ENCODE measurements around the gene TMEM244. TPM values are rescaled to one million over a fixed set of nuclear protein-coding genes. Genes with fewer than 3 reads are reported as not detected.
A peak's percentile ranks its signal among the peaks of the same experiment; 100 is the strongest.

The TMEM244 gene
- total and polyA plus RNA-seq, 9 of the 15 experiments (the other 6 are each of a cell fraction or from before 2014, with no cell fraction given): not detected

DNA sequence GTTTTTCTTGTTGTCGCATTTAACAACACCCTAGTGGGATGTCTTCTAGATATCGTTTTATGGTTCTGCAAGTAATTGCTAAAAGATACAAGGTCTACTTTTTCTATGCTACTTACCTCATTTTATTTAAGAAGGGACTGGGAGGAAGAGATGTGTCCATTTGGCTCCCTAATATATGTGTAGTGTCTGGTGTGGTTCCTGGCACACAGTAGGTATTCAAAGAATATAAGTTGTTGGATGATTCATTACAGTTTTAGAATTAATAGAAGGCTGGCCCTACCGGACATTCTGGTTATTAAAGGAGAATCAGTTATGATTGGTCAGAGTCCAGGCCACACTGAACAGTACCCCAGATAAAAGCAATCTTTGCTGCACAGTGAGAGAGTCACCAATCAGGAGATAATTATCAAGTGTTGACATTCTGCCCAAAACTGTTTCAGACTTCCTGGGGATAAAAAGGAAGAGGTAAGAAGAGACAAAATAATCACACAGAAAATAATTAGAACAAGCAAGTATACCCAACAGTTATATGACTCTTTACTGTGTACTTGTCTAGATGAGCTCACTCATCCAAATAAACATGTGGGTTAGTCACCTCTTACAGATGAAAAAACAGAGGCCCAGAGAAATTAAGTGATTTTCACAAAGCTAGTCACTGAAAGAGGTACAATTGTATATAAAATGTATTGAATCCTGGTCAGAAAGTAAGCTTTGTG is 7.0 kb downstream of the TMEM244 start (continued):
- no peak for TF ChIP-seq TFAP4 (CRISPR knock-in tag; IDR thresholded peaks at IDR 0.05; ENCODE audit: borderline replicate concordance)
- TF ChIP-seq, protein P1, sequence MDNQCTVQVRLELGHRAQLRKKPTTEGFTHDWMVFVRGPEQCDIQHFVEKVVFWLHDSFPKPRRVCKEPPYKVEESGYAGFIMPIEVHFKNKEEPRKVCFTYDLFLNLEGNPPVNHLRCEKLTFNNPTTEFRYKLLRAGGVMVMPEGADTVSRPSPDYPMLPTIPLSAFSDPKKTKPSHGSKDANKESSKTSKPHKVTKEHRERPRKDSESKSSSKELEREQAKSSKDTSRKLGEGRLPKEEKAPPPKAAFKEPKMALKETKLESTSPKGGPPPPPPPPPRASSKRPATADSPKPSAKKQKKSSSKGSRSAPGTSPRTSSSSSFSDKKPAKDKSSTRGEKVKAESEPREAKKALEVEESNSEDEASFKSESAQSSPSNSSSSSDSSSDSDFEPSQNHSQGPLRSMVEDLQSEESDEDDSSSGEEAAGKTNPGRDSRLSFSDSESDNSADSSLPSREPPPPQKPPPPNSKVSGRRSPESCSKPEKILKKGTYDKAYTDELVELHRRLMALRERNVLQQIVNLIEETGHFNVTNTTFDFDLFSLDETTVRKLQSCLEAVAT (IDR thresholded peaks at IDR 0.05): no peak
- no peak for TF ChIP-seq FUS (optimal IDR thresholded peaks at IDR 0.05; ENCODE audit: low read depth, low read length)
- TF ChIP-seq ZNF583 (CRISPR knock-in tag; IDR thresholded peaks at IDR 0.05): no peak
- TF ChIP-seq EP400 (IDR thresholded peaks at IDR 0.05): no peak
- TF ChIP-seq SMAD4 (CRISPR knock-in tag; conservative IDR thresholded peaks at IDR 0.05): 0 out of 2 replicates have a peak, but pooled peaks have one; percentile 20
- no peak for TF ChIP-seq ZFX (CRISPR knock-in tag; IDR thresholded peaks at IDR 0.05)
- TF ChIP-seq JUNB (CRISPR knock-in tag; conservative IDR thresholded peaks at IDR 0.05): no peak
- TF ChIP-seq CHD1 (IDR thresholded peaks at IDR 0.05; ENCODE audit: low read length): no peak
- TF ChIP-seq GABPA (tag; conservative IDR thresholded peaks at IDR 0.05; ENCODE audit: low read depth): no peak
- no peak for TF ChIP-seq RBM14 (IDR thresholded peaks at IDR 0.05; ENCODE audit: borderline replicate concordance, insufficient read depth, low read depth, low read length)
- no peak for TF ChIP-seq HNRNPUL1 (IDR thresholded peaks at IDR 0.05; ENCODE audit: low read length)
- no peak for TF ChIP-seq MEF2D (tag; conservative IDR thresholded peaks at IDR 0.05; ENCODE audit: low read depth)
- TF ChIP-seq HCFC1 (IDR thresholded peaks at IDR 0.05; ENCODE audit: low read depth, low read length): no peak
- TF ChIP-seq ARNT (IDR thresholded peaks at IDR 0.05): no peak
- no peak for TF ChIP-seq ZNF175 (CRISPR knock-in tag; IDR thresholded peaks at IDR 0.05; ENCODE audit: low read depth)
- TF ChIP-seq ZBTB11 (CRISPR knock-in tag; IDR thresholded peaks at IDR 0.05): no peak
- peak in 1 of 2 experiments; percentile 30; a peak in 1 of 4 replicates for TF ChIP-seq ZMIZ1 (IDR thresholded peaks at IDR 0.05; ENCODE audit: low read depth in 2 of 2, low read length in 2 of 2)

Measured in K562 (cell line).